K562 (cell line): Measurements from ENCODE around the gene CAPN5. TPM values are rescaled to one million over a fixed set of nuclear protein-coding genes. Genes with fewer than 3 reads are reported as not detected.
A peak's percentile ranks its signal among the peaks of the same experiment; 100 is the strongest.

Source experiments
- BRCA1 ChIP-seq, 2 experiments: fragments of 450-650 bp in 1 of 2; sonication (generic) in 1 of 2; formaldehyde crosslinking in 1 of 2; IDR thresholded peaks; 2 replicates each; pipeline versions ENCODE4 v1.5.0 to v1.6.1; 2017 to 2020; ENCODE audit warnings: mild to moderate bottlenecking in 1 of 2, missing genetic modification reagents in 1 of 2
- E2F8 ChIP-seq: fragments of 450-650 bp; IDR thresholded peaks from 2 replicates; pipeline ENCODE4 v1.7.1; 2018; ENCODE audit warnings: mild to moderate bottlenecking, low read depth; ENCODE audit not compliant: partially characterized antibody
- KLF6 ChIP-seq: fragments of 250-450 bp; sonication (Bioruptor Pico); IDR thresholded peaks from 2 replicates; pipeline ENCODE4 v1.4.0; 2020; ENCODE audit warnings: mild to moderate bottlenecking, moderate library complexity, borderline replicate concordance
- MAFK ChIP-seq: IDR thresholded peaks from 2 replicates; pipeline ENCODE4 v1.6.1; 2011; ENCODE audit warnings: low read length, improper control_type of control experiment
- RCOR1 ChIP-seq, 2 experiments: IDR thresholded peaks; 2 replicates each; pipeline ENCODE4 v1.6.1; 2012; ENCODE audit warnings: low read depth in 2 of 2, low read length in 2 of 2, borderline replicate concordance in 1 of 2, improper control_type of control experiment in 1 of 2
- SLC30A9 ChIP-seq: fragments of 250-450 bp; sonication (Bioruptor Pico); IDR thresholded peaks from 2 replicates; pipeline ENCODE4 v1.8.0; 2022; ENCODE audit warnings: mild to moderate bottlenecking, moderate library complexity
- TCF3 ChIP-seq: sonication (generic); formaldehyde crosslinking; IDR thresholded peaks from 2 replicates; pipeline ENCODE4 v1.4.0; 2020; ENCODE audit warnings: mild to moderate bottlenecking, missing genetic modification reagents
- VEZF1 ChIP-seq: fragments of 200-800 bp; sonication (Bioruptor generic); IDR thresholded peaks from 2 replicates; pipeline ENCODE4 v1.6.1; 2017; ENCODE audit warnings: missing genetic modification characterization, missing compliant biosample characterization
- ZNF318 ChIP-seq, 2 experiments: fragments of 450-650 bp; IDR thresholded peaks; 2 replicates each; pipeline ENCODE4 v1.6.1; 2016; ENCODE audit warnings: mild to moderate bottlenecking in 2 of 2, borderline replicate concordance in 1 of 2, low read depth in 1 of 2, moderate library complexity in 1 of 2
- polyA plus RNA-seq, 8 experiments: library from polyadenylated mRNA; depleted of rRNA in 4 of 8; stranded (reverse) in 5 of 8; unstranded in 3 of 8; fragments of >200 nt; fragmentation: Nextera tagmentation in 2 of 8; fragmentation: Illumina TruSeq in 1 of 8; extraction: Ambion mirVana in 2 of 8; extraction: Trizol in 1 of 8; gene quantifications; 2 replicates each; pipeline versions ENCODE4 v1.2.1 to v1.2.3, GENCODE V29; 2011 to 2014; ENCODE audit warnings: inconsistent platforms in 1 of 8, missing spikeins in 1 of 8
- total RNA-seq, 7 experiments: library from RNA; depleted of rRNA in 6 of 7; stranded (reverse); fragments of >200 nt in 6 of 7; fragmentation: Illumina TruSeq in 2 of 7; extraction: Trizol in 2 of 7; gene quantifications; 2 replicates each; pipeline versions ENCODE4 v1.2.1 to v1.2.3, GENCODE V29; 2011 to 2021; ENCODE audit warnings: low replicate concordance in 1 of 7

CAPN5 gene
- total and polyA plus RNA-seq, 9 of the 15 experiments (the other 6 are each of a cell fraction or from before 2014, with no cell fraction given): 0.04 to 0.44 (median 0.14) TPM; not detected in 2

GRCh38 chr11:77091146-77091940 is 24.6 kb downstream of the CAPN5 start (continued):
- TF ChIP-seq ZNF318 (IDR thresholded peaks at IDR 0.05; ENCODE audit: borderline replicate concordance in 1 of 2, low read depth in 1 of 2): no peak
- 0 out of 2 replicates have a peak, but pooled peaks have one; percentile 3 for TF ChIP-seq MAFK
- no peak for TF ChIP-seq BRCA1 (IDR thresholded peaks at IDR 0.05)
- TF ChIP-seq BRCA1 (CRISPR knock-in tag; IDR thresholded peaks at IDR 0.05): no peak
- no peak for TF ChIP-seq SLC30A9 (CRISPR knock-in tag)
- peak; percentile 47 for TF ChIP-seq TCF3 (CRISPR knock-in tag)
- no peak for TF ChIP-seq KLF6 (CRISPR knock-in tag)
- TF ChIP-seq RCOR1 (IDR thresholded peaks at IDR 0.05; ENCODE audit: borderline replicate concordance in 1 of 2, low read depth in 2 of 2, low read length in 2 of 2): peak; percentile 41 to 49; a peak in 2 of 4 replicates
- TF ChIP-seq VEZF1 (CRISPR knock-in tag): no peak
- TF ChIP-seq E2F8: no peak
- TF ChIP-seq, all 486 proteins: peak for 28
